Measurements from ENCODE around the gene SLC25A12. TPM values are rescaled to one million over a fixed set of nuclear protein-coding genes. Genes with fewer than 3 reads are reported as not detected.

Gene SLC25A12
- total RNA-seq, 4 donors from 2014 or later: 26.9 to 151 (median 40.5) TPM

DNA sequence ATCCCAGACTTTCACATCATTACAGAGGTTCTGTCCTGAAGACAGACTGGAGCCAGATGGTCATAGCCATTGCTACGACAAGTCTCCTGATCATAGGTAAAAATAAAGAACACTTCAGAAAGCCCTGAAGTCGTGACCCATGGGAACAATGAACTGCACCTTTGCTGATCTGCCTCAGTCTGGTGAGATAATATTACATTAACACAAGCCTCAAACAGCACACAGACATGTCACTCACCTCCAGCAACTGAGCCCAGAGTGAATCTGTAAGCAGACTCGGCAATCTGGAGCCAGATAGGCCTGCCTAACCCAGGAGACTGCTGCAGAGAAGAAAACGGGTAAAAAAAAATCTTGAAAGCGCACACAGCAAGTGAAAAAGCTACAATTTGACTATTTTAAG, 79.2 kb downstream of the SLC25A12 start:
- intact Hi-C loops (cut with DNase I; ENCODE audit: low total_unique reads): no loop called here

DNA sequence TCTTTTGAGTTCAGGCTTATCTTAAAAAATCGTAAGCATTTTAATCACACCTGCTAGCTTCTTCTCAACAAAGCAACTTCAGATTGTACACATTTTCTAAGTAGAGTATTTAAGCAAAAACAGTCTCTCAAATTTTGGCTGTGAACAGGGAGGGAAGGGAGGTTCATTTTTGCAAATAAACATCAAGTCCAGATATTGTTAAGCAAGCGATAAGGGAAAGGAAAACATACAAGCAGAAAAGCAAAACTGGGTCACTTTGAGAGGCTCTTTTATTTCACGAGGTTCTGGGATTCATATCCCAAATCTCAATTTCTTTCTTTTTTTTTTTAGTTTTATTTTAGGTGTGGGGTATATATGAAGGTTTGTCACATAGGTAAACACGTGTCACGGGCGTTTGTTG, 79.9 kb downstream of the SLC25A12 start:
- 81 to 83% methylated on average over 6 of the region's 6 CpGs for WGBS, 2 donors (ENCODE audit: low coverage in 1 of 2)
- in situ Hi-C loops (cut with MboI; ENCODE audit: low pct_ligation_motif_present in 1 of 4, low pct_unique_long_range_greater_than_20kb in 1 of 4, low sequenced_read_pairs in 3 of 4) (loop anchor here in 1 of 4 donors (25.0 kb wide), 1 partner anchor 298 kb away; the partner anchor contains the start of gene DLX2), intact Hi-C loops (cut with DNase I; ENCODE audit: low total_unique reads) (no loop called here)
- H3K4me3 ChIP-seq: no peak overlapping the region
- H3K36me3 ChIP-seq: peaks cover 0 to 6% (median 2%) of the 10 kb centered on the region in 4 donors
- TF ChIP-seq POLR2A (IDR thresholded peaks at IDR 0.05) (no peak), EP300 (IDR thresholded peaks at IDR 0.05; ENCODE audit: low read depth) (no peak), POLR2AphosphoS5 (IDR thresholded peaks at IDR 0.05) (no peak)
- TF ChIP-seq, protein P1, sequence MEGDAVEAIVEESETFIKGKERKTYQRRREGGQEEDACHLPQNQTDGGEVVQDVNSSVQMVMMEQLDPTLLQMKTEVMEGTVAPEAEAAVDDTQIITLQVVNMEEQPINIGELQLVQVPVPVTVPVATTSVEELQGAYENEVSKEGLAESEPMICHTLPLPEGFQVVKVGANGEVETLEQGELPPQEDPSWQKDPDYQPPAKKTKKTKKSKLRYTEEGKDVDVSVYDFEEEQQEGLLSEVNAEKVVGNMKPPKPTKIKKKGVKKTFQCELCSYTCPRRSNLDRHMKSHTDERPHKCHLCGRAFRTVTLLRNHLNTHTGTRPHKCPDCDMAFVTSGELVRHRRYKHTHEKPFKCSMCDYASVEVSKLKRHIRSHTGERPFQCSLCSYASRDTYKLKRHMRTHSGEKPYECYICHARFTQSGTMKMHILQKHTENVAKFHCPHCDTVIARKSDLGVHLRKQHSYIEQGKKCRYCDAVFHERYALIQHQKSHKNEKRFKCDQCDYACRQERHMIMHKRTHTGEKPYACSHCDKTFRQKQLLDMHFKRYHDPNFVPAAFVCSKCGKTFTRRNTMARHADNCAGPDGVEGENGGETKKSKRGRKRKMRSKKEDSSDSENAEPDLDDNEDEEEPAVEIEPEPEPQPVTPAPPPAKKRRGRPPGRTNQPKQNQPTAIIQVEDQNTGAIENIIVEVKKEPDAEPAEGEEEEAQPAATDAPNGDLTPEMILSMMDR (IDR thresholded peaks at IDR 0.05): no peak
- no peaks in the 10 kb centered on the region for H3K9me3 ChIP-seq
- no peaks in the 10 kb centered on the region for H3K4me1 ChIP-seq
- DNase-seq: no peak
- no peak overlapping the region for H3K27ac ChIP-seq
- no peaks in the 10 kb centered on the region for H3K27me3 ChIP-seq

More for the DNA sequence above, 79.2 kb downstream of the SLC25A12 start:
- TF ChIP-seq EP300 (IDR thresholded peaks at IDR 0.05; ENCODE audit: low read depth) (no peak), POLR2A (IDR thresholded peaks at IDR 0.05) (no peak), POLR2AphosphoS5 (IDR thresholded peaks at IDR 0.05) (no peak)
- TF ChIP-seq, protein P1 (IDR thresholded peaks at IDR 0.05): no peak
- no peak for DNase-seq
- Histone ChIP-seq H3K9me3 (no peaks in the 10 kb centered on the region), H3K27ac (no peak overlapping the region), H3K4me1 (no peaks in the 10 kb centered on the region), H3K27me3 (no peaks in the 10 kb centered on the region), H3K4me3 (no peak overlapping the region), H3K36me3 (no peaks in the 10 kb centered on the region)
- 92 to 94% methylated on average over 3 to 5 of the region's 5 CpGs for WGBS, 2 donors (ENCODE audit: low coverage in 1 of 2)
- in situ Hi-C loops (cut with MboI; ENCODE audit: low pct_ligation_motif_present in 1 of 4, low pct_unique_long_range_greater_than_20kb in 1 of 4, low sequenced_read_pairs in 3 of 4): loop anchor here in 1 of 4 donors (25.0 kb wide), 1 partner anchor 297 kb away; the partner anchor contains the start of gene DLX2

DNA sequence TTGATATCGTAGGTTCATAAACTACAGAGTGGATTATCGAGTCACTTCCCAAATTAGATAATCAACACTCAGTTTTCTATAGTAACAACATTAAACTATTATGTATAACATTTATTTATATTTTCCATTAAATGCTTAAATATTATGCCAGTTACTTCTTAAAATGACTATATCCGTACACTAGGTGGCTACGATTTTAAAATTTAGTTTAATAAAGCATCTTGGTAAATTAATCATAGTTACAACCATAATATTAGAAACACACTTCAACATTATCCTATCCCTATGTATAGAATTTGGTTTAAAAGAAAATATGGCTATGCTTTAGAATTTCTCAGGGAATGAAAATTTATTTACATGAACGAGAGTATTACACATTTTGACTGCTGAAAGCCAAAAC, 80.3 kb downstream of the SLC25A12 start:
- intact Hi-C loops (cut with DNase I; ENCODE audit: low total_unique reads) (no loop called here), in situ Hi-C loops (cut with MboI; ENCODE audit: low pct_ligation_motif_present in 1 of 4, low pct_unique_long_range_greater_than_20kb in 1 of 4, low sequenced_read_pairs in 3 of 4) (loop anchor here in 1 of 4 donors (25.0 kb wide), 1 partner anchor 299 kb away; the partner anchor contains the start of gene DLX2)
- TF ChIP-seq POLR2A (IDR thresholded peaks at IDR 0.05) (no peak), EP300 (IDR thresholded peaks at IDR 0.05; ENCODE audit: low read depth) (no peak), POLR2AphosphoS5 (IDR thresholded peaks at IDR 0.05) (no peak)
- TF ChIP-seq, protein P1 (IDR thresholded peaks at IDR 0.05): no peak
- Histone ChIP-seq H3K4me1 (no peaks in the 10 kb centered on the region), H3K9me3 (no peaks in the 10 kb centered on the region), H3K36me3 (peaks cover 0 to 7% (median 2%) of the 10 kb centered on the region in 4 donors), H3K4me3 (no peak overlapping the region), H3K27me3 (no peaks in the 10 kb centered on the region), H3K27ac (no peak overlapping the region)
- no peak for DNase-seq
- 91% methylated on average over 5 of the region's 5 CpGs for WGBS, 2 donors (ENCODE audit: low coverage in 1 of 2)

DNA sequence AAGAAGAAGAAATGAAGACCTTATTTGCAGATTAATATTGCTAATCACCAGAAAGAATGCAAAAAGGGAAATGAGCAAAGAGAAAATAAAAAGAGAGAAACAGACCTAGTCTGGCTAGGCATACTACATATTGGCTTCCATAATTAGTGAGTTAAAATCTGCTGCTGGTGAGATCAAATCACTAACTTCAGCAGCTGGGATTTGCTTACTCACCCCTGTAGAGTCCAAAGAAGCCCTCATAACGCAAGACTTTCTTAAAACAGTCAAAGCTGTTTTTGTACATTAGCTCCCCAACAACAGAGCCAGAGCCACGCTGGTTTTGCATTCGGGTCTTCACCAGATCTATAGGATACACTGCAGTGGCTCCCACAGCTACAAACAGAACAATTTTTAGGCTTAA, 80.9 kb downstream of the SLC25A12 start:
- H3K9me3 ChIP-seq: no peaks in the 10 kb centered on the region
- no peak overlapping the region for H3K27ac ChIP-seq
- no peaks in the 10 kb centered on the region for H3K27me3 ChIP-seq
- intact Hi-C loops (cut with DNase I; ENCODE audit: low total_unique reads): no loop called here
- TF ChIP-seq POLR2A (IDR thresholded peaks at IDR 0.05) (no peak), EP300 (IDR thresholded peaks at IDR 0.05; ENCODE audit: low read depth) (no peak), POLR2AphosphoS5 (IDR thresholded peaks at IDR 0.05) (no peak)
- TF ChIP-seq, protein P1 (IDR thresholded peaks at IDR 0.05): no peak
- in situ Hi-C loops (cut with MboI; ENCODE audit: low pct_ligation_motif_present in 1 of 4, low pct_unique_long_range_greater_than_20kb in 1 of 4, low sequenced_read_pairs in 3 of 4): loop anchor here in 1 of 4 donors (25.0 kb wide), 1 partner anchor 299 kb away; the partner anchor contains the start of gene DLX2
- 86 to 96% methylated on average over 1 to 3 of the region's 3 CpGs for WGBS, 2 donors (ENCODE audit: low coverage in 1 of 2)
- no peaks in the 10 kb centered on the region for H3K4me1 ChIP-seq
- no peak for DNase-seq
- H3K4me3 ChIP-seq: no peak overlapping the region
- peaks cover 0 to 7% (median 2%) of the 10 kb centered on the region in 4 donors for H3K36me3 ChIP-seq
